H9 (cell line): ENCODE data around the gene SEMA3A. TPM values are rescaled to one million over a fixed set of nuclear protein-coding genes. Genes with fewer than 3 reads are reported as not detected.

Experiments used
- DNase-seq: peaks from one replicate; pipeline ENCODE4 v3.0.0-alpha.2; 2017
- H2AFZ ChIP-seq: one replicate; pipeline ENCODE4 v1.6.1; 2013; ENCODE audit warnings: mild to moderate bottlenecking, low read length, control low read depth, moderate library complexity
- H2AK5ac ChIP-seq: 2 replicates; pipeline ENCODE4 v1.6.1; 2013; ENCODE audit warnings: low read length, control low read depth, mixed read lengths; ENCODE audit not compliant: insufficient read length
- H2BK120ac ChIP-seq: one replicate; pipeline ENCODE4 v1.6.1; 2013; ENCODE audit warnings: low read depth, mild to moderate bottlenecking, low read length, control low read depth, inconsistent platforms; ENCODE audit not compliant: poor library complexity, severe bottlenecking
- H2BK12ac ChIP-seq: 2 replicates; pipeline ENCODE4 v1.6.1; 2013; ENCODE audit warnings: low read length, control low read depth, mixed read lengths, low read depth; ENCODE audit not compliant: insufficient read length
- H2BK15ac ChIP-seq: 2 replicates; pipeline ENCODE4 v1.6.1; 2013; ENCODE audit warnings: low read depth, low read length, control low read depth
- H2BK20ac ChIP-seq: one replicate; pipeline ENCODE4 v1.6.1; 2013; ENCODE audit warnings: low read depth, mild to moderate bottlenecking, low read length, control low read depth, inconsistent platforms; ENCODE audit not compliant: poor library complexity, severe bottlenecking
- H2BK5ac ChIP-seq: 2 replicates; pipeline ENCODE4 v1.6.1; 2013; ENCODE audit warnings: low read length, control low read depth, mixed read lengths; ENCODE audit not compliant: insufficient read length
- H3K14ac ChIP-seq: 2 replicates; pipeline ENCODE4 v1.6.1; 2013; ENCODE audit warnings: low read length, control low read depth; ENCODE audit not compliant: insufficient read depth
- H3K18ac ChIP-seq: 2 replicates; pipeline ENCODE4 v1.6.1; 2013; ENCODE audit warnings: low read depth, mild to moderate bottlenecking, mixed read lengths, low read length, control low read depth; ENCODE audit not compliant: insufficient read length
- H3K23ac ChIP-seq: 2 replicates; pipeline ENCODE4 v1.6.1; 2013; ENCODE audit warnings: low read length, control low read depth, mixed read lengths, low read depth; ENCODE audit not compliant: insufficient read length
- H3K23me2 ChIP-seq: 2 replicates; pipeline ENCODE4 v1.6.1; 2013; ENCODE audit warnings: low read depth, mild to moderate bottlenecking, mixed read lengths, low read length, control low read depth; ENCODE audit not compliant: insufficient read length, poor library complexity, severe bottlenecking
- H3K27ac ChIP-seq: 2 replicates; pipeline ENCODE4 v1.5.1; 2013; ENCODE audit warnings: low read length, control low read depth, mixed read lengths, low read depth; ENCODE audit not compliant: insufficient read length
- H3K27me3 ChIP-seq: 2 replicates; pipeline ENCODE4 v1.6.1; 2013; ENCODE audit warnings: low read length, control low read depth, inconsistent platforms; ENCODE audit not compliant: insufficient read depth
- H3K4ac ChIP-seq: 2 replicates; pipeline ENCODE4 v1.6.1; 2013; ENCODE audit warnings: low read depth, mild to moderate bottlenecking, control low read depth, inconsistent platforms, low read length, moderate library complexity
- H3K4me1 ChIP-seq: 2 replicates; pipeline ENCODE4 v1.6.1; 2013; ENCODE audit warnings: low read length, control low read depth, inconsistent platforms; ENCODE audit not compliant: insufficient read depth
- H3K4me2 ChIP-seq: 2 replicates; pipeline ENCODE4 v1.6.1; 2013; ENCODE audit warnings: low read length, control low read depth, mixed read lengths; ENCODE audit not compliant: insufficient read length, insufficient read depth
- H3K56ac ChIP-seq: 2 replicates; pipeline ENCODE4 v1.6.1; 2013; ENCODE audit warnings: low read depth, mild to moderate bottlenecking, mixed read lengths, low read length, control low read depth; ENCODE audit not compliant: insufficient read length
- H3K79me1 ChIP-seq: 2 replicates; pipeline ENCODE4 v1.6.1; 2013; ENCODE audit warnings: low read depth, mild to moderate bottlenecking, moderate library complexity, low read length, control low read depth, inconsistent platforms; ENCODE audit not compliant: insufficient read depth, poor library complexity, severe bottlenecking
- H3K79me2 ChIP-seq: 2 replicates; pipeline ENCODE4 v1.6.1; 2013; ENCODE audit warnings: low read length, control low read depth, inconsistent platforms; ENCODE audit not compliant: insufficient read depth
- H3K9ac ChIP-seq: 2 replicates; pipeline ENCODE4 v1.6.1; 2013; ENCODE audit warnings: low read length, control low read depth, mixed read lengths; ENCODE audit not compliant: insufficient read length; ENCODE audit errors: extremely low read depth
- H3K9me3 ChIP-seq: one replicate; pipeline ENCODE4 v1.6.1; 2013; ENCODE audit warnings: low read depth, low read length, inconsistent platforms; ENCODE audit not compliant: control insufficient read depth
- H3T11ph ChIP-seq: one replicate; pipeline ENCODE4 v1.6.1; 2013; ENCODE audit warnings: mild to moderate bottlenecking, low read length, control low read depth, inconsistent platforms
- H4K20me1 ChIP-seq: one replicate; pipeline ENCODE4 v1.6.1; 2013; ENCODE audit not compliant: control insufficient read depth, insufficient read length, insufficient read depth
- H4K5ac ChIP-seq: 2 replicates; pipeline ENCODE4 v1.6.1; 2013; ENCODE audit warnings: low read depth, mild to moderate bottlenecking, mixed read lengths, low read length, control low read depth; ENCODE audit not compliant: insufficient read length
- H4K8ac ChIP-seq: replicated peaks from 2 replicates; pipeline ENCODE4 v1.6.1; 2013; ENCODE audit warnings: low read length, control low read depth, mixed read lengths, low read depth; ENCODE audit not compliant: insufficient read length
- H4K91ac ChIP-seq: 2 replicates; pipeline ENCODE4 v1.6.1; 2013; ENCODE audit warnings: low read depth, mild to moderate bottlenecking, moderate library complexity, mixed read lengths, low read length, control low read depth; ENCODE audit not compliant: insufficient read length
- H3K27ac Mint-ChIP-seq, 3 experiments: 2 replicates in 2 of 3; 3 replicates in 1 of 3; pipeline ENCODE4 v1.8.0; 2020 to 2021; ENCODE audit warnings: mixed read lengths in 3 of 3, mild to moderate bottlenecking in 1 of 3, moderate library complexity in 1 of 3
- H3K27me3 Mint-ChIP-seq: 2 replicates; pipeline ENCODE4 v1.8.0; 2021; ENCODE audit warnings: low read depth, mild to moderate bottlenecking, moderate library complexity, mixed read lengths
- H3K36me3 Mint-ChIP-seq, 3 experiments: 2 replicates in 2 of 3; 3 replicates in 1 of 3; pipeline ENCODE4 v1.8.0; 2020 to 2021; ENCODE audit warnings: low read depth in 3 of 3, mixed read lengths in 3 of 3; ENCODE audit not compliant: insufficient read depth in 1 of 3
- H3K4me1 Mint-ChIP-seq, 2 experiments: 2 replicates each; pipeline ENCODE4 v1.8.0; 2020; ENCODE audit warnings: mixed read lengths in 2 of 2
- H3K4me3 Mint-ChIP-seq, 2 experiments: 2 replicates in 1 of 2; 3 replicates in 1 of 2; pipeline ENCODE4 v1.8.0; 2020 to 2021; ENCODE audit warnings: mild to moderate bottlenecking in 2 of 2, mixed read lengths in 2 of 2, moderate library complexity in 1 of 2
- H3K9me3 Mint-ChIP-seq, 2 experiments: 2 replicates in 1 of 2; 3 replicates in 1 of 2; pipeline ENCODE4 v1.8.0; 2020; ENCODE audit warnings: mild to moderate bottlenecking in 2 of 2, mixed read lengths in 2 of 2, moderate library complexity in 1 of 2
- WGBS: extraction: QIAGEN DNeasy Blood & Tissue Kit; methylation state at CpG from one replicate; pipeline ENCODE4 v1.1.7; 2013; ENCODE audit warnings: missing lambda C conversion rate, low lambda C conversion rate, mixed read lengths; ENCODE audit not compliant: insufficient read length; ENCODE audit errors: extremely low coverage; 5-methylcytosine and 5-hydroxymethylcytosine counted together
- total RNA-seq: library from RNA; stranded (reverse); gene quantifications from 2 replicates; pipeline ENCODE4 v1.2.1, GENCODE V29; 2021
- TF ChIP-seq, protein P1 (sequence below): fragments of 200-600 bp; sonication (generic); conservative IDR thresholded peaks from 3 replicates; pipeline ENCODE4 v1.8.0; 2021; ENCODE audit warnings: antibody characterized with exemption, mild to moderate bottlenecking

The SEMA3A gene
- total RNA-seq, 1 experiment from 2014 or later: 60.0 TPM

GRCh38 chr7:84134169-84134568 lies 60.4 kb downstream of the SEMA3A start:
- Histone ChIP-seq H2AFZ (no peak overlapping the region), H3K4me1 (peaks cover 5% of the 10 kb centered on the region), H4K20me1 (no peaks in the 10 kb centered on the region), H2BK15ac (no peak overlapping the region), H3K14ac (no peak overlapping the region), H2AK5ac (no peak overlapping the region), H3K9ac (no peak overlapping the region), H2BK120ac (no peak overlapping the region), H3T11ph (no peak overlapping the region), H3K18ac (no peak overlapping the region), H3K27ac (no peak overlapping the region), H3K56ac (no peak overlapping the region), H4K8ac (no peak overlapping the region), H3K9me3 (no peaks in the 10 kb centered on the region), H2BK5ac (no peak overlapping the region), H3K23me2 (no peaks in the 10 kb centered on the region), H4K5ac (no peak overlapping the region), H3K27me3 (no peaks in the 10 kb centered on the region), H3K79me2 (peaks cover 5% of the 10 kb centered on the region; the same call in 1 of the 2 replicates), H3K79me1 (no peaks in the 10 kb centered on the region), H3K4ac (no peak overlapping the region), H4K91ac (no peak overlapping the region), H3K23ac (no peak overlapping the region), H3K4me2 (no peak overlapping the region), H2BK20ac (no peak overlapping the region), H2BK12ac (no peak overlapping the region)
- no peak overlapping the region for H3K27ac Mint-ChIP-seq
- H3K36me3 Mint-ChIP-seq: peaks cover 9 to 20% (median 17%) of the 10 kb centered on the region in 3 experiments
- H3K4me3 Mint-ChIP-seq: no peak overlapping the region
- WGBS: no CpG with 5 or more reads among the region's 1 CpG
- no peaks in the 10 kb centered on the region for H3K27me3 Mint-ChIP-seq
- TF ChIP-seq, protein P1, sequence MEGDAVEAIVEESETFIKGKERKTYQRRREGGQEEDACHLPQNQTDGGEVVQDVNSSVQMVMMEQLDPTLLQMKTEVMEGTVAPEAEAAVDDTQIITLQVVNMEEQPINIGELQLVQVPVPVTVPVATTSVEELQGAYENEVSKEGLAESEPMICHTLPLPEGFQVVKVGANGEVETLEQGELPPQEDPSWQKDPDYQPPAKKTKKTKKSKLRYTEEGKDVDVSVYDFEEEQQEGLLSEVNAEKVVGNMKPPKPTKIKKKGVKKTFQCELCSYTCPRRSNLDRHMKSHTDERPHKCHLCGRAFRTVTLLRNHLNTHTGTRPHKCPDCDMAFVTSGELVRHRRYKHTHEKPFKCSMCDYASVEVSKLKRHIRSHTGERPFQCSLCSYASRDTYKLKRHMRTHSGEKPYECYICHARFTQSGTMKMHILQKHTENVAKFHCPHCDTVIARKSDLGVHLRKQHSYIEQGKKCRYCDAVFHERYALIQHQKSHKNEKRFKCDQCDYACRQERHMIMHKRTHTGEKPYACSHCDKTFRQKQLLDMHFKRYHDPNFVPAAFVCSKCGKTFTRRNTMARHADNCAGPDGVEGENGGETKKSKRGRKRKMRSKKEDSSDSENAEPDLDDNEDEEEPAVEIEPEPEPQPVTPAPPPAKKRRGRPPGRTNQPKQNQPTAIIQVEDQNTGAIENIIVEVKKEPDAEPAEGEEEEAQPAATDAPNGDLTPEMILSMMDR: no peak
- DNase-seq: no peak
- H3K9me3 Mint-ChIP-seq: peaks cover 0 to 2% of the 10 kb centered on the region in 2 experiments; a peak in 1 of 5 replicates
- peaks cover 17 to 21% of the 10 kb centered on the region in 2 experiments for H3K4me1 Mint-ChIP-seq
